SK-N-SH treated with all-trans-retinoic acid at 6 μM for 48 hours (cell line): Measurements from ENCODE around the gene ATRX.
"Not testable (repeated sequence)": the region's sequence is repeated elsewhere in the genome, so short reads cannot be mapped to it uniquely, and the experiment has no call there.

Experiments used
- ATAC-seq: fragments of 200-7000 bp; cut with Tn5 transposase; 3 replicates; pipeline ENCODE4 v1.9.1; 2020; ENCODE audit warnings: mild to moderate bottlenecking, moderate library complexity
- ARNTL ChIP-seq: fragments of 450-650 bp; formaldehyde crosslinking; IDR thresholded peaks from 2 replicates; pipeline ENCODE4 v1.5.0; 2020; ENCODE audit warnings: low read depth, mild to moderate bottlenecking, moderate library complexity, borderline replicate concordance
- BACH2 ChIP-seq: fragments of 250-450 bp; sonication (Bioruptor Pico); IDR thresholded peaks from 2 replicates; pipeline ENCODE4 v1.9.0; 2021; ENCODE audit warnings: mild to moderate bottlenecking, borderline replicate concordance
- CSDC2 ChIP-seq: fragments of 250-450 bp; sonication (Bioruptor Pico); IDR thresholded peaks from 2 replicates; pipeline ENCODE4 v1.5.0; 2020; ENCODE audit warnings: mild to moderate bottlenecking, moderate library complexity
- ESRRG ChIP-seq: fragments of 250-450 bp; sonication (Bioruptor Pico); IDR thresholded peaks from 2 replicates; pipeline ENCODE4 v1.6.1; 2021; ENCODE audit warnings: mild to moderate bottlenecking
- ISL1 ChIP-seq: fragments of 250-450 bp; sonication (Bioruptor Pico); IDR thresholded peaks from 2 replicates; pipeline ENCODE4 v2.1.2; 2022; ENCODE audit warnings: mild to moderate bottlenecking, moderate library complexity
- PPARA ChIP-seq: fragments of 250-450 bp; sonication (Bioruptor Pico); IDR thresholded peaks from 2 replicates; pipeline ENCODE4 v1.5.0; 2020; ENCODE audit warnings: mild to moderate bottlenecking, borderline replicate concordance
- RARB ChIP-seq: fragments of 250-450 bp; sonication (Bioruptor Pico); IDR thresholded peaks from 2 replicates; pipeline ENCODE4 v1.8.0; 2021; ENCODE audit warnings: mild to moderate bottlenecking, moderate library complexity
- SNAI2 ChIP-seq: fragments of 250-450 bp; sonication (Bioruptor Pico); IDR thresholded peaks from 2 replicates; pipeline ENCODE4 v1.5.0; 2020; ENCODE audit warnings: mild to moderate bottlenecking, moderate library complexity
- TCF4 ChIP-seq: fragments of 250-450 bp; sonication (Bioruptor Pico); IDR thresholded peaks from 2 replicates; pipeline ENCODE4 v1.8.0; 2021; ENCODE audit warnings: mild to moderate bottlenecking, moderate library complexity, borderline replicate concordance
- TOX ChIP-seq: fragments of 250-450 bp; sonication (Bioruptor Pico); IDR thresholded peaks from 2 replicates; pipeline ENCODE4 v1.8.0; 2021; ENCODE audit warnings: mild to moderate bottlenecking, moderate library complexity, borderline replicate concordance
- ZC3H10 ChIP-seq: fragments of 250-450 bp; sonication (Bioruptor Pico); IDR thresholded peaks from 2 replicates; pipeline ENCODE4 v1.5.1; 2021; ENCODE audit warnings: mild to moderate bottlenecking, moderate library complexity
- ZFP3 ChIP-seq: fragments of 250-450 bp; sonication (Bioruptor Pico); IDR thresholded peaks from 2 replicates; pipeline ENCODE4 v1.5.0; 2020; ENCODE audit warnings: mild to moderate bottlenecking, moderate library complexity
- ZNF565 ChIP-seq: fragments of 450-650 bp; formaldehyde crosslinking; conservative IDR thresholded peaks from 2 replicates; pipeline ENCODE4 v1.5.0; 2020; ENCODE audit warnings: low read depth, mild to moderate bottlenecking, moderate library complexity
- ZNF70 ChIP-seq: fragments of 450-650 bp; formaldehyde crosslinking; IDR thresholded peaks from 2 replicates; pipeline ENCODE4 v1.5.0; 2020; ENCODE audit warnings: mild to moderate bottlenecking, moderate library complexity
- ZNF8 ChIP-seq: fragments of 450-650 bp; formaldehyde crosslinking; IDR thresholded peaks from 2 replicates; pipeline ENCODE4 v1.5.0; 2020; ENCODE audit warnings: mild to moderate bottlenecking, moderate library complexity
- TF ChIP-seq, protein P1 (sequence below): fragments of 250-450 bp; sonication (Bioruptor Pico); IDR thresholded peaks from 2 replicates; pipeline ENCODE4 v1.5.1; 2020; ENCODE audit warnings: low read depth, mild to moderate bottlenecking, moderate library complexity
- TF ChIP-seq, protein P2 (sequence below): fragments of 250-450 bp; sonication (Bioruptor Pico); IDR thresholded peaks from 2 replicates; pipeline ENCODE4 v1.8.0; 2021; ENCODE audit warnings: low read depth, mild to moderate bottlenecking, moderate library complexity, borderline replicate concordance
- TF ChIP-seq, protein P3 (sequence below): fragments of 250-450 bp; sonication (Bioruptor Pico); IDR thresholded peaks from 2 replicates; pipeline ENCODE4 v1.5.1; 2021; ENCODE audit warnings: mild to moderate bottlenecking, moderate library complexity
- TF ChIP-seq, protein P4 (sequence below): fragments of 250-450 bp; sonication (Bioruptor Pico); IDR thresholded peaks from 2 replicates; pipeline ENCODE4 v1.5.0; 2020; ENCODE audit warnings: mild to moderate bottlenecking, moderate library complexity

ATRX gene

DNA sequence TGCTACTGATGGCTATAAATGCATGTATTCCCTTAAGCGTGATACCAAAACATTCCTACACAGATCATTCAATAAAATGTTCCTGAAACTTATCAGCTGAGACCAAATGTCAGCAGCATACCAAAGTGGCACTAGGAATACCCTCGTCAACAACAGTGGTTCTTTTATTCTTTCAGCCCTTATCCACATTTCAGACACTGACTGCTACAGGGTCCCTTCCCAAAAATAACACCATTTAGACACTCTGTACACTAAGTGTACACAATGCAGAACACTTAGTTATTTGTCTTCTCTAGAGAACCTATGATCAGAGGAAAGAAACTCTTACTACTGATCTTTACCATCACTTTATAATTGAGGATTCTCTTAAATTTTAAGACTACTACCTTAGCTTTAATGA is 94.1 kb downstream of the ATRX start:
- TF ChIP-seq, protein P1, sequence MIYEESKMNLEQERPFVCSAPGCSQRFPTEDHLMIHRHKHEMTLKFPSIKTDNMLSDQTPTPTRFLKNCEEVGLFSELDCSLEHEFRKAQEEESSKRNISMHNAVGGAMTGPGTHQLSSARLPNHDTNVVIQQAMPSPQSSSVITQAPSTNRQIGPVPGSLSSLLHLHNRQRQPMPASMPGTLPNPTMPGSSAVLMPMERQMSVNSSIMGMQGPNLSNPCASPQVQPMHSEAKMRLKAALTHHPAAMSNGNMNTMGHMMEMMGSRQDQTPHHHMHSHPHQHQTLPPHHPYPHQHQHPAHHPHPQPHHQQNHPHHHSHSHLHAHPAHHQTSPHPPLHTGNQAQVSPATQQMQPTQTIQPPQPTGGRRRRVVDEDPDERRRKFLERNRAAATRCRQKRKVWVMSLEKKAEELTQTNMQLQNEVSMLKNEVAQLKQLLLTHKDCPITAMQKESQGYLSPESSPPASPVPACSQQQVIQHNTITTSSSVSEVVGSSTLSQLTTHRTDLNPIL (CRISPR knock-in tag), result no peak
- TF ChIP-seq CSDC2 (CRISPR knock-in tag) (no peak), ZNF565 (CRISPR knock-in tag) (no peak), ARNTL (CRISPR knock-in tag) (no peak), TOX (CRISPR knock-in tag) (no peak), ZNF70 (CRISPR knock-in tag) (no peak), ESRRG (CRISPR knock-in tag) (no peak), ZFP3 (CRISPR knock-in tag) (no peak), SNAI2 (CRISPR knock-in tag) (no peak), ZC3H10 (CRISPR knock-in tag) (no peak), RARB (no peak), ZNF8 (no peak), PPARA (CRISPR knock-in tag) (no peak)
- TF ChIP-seq, protein P2, sequence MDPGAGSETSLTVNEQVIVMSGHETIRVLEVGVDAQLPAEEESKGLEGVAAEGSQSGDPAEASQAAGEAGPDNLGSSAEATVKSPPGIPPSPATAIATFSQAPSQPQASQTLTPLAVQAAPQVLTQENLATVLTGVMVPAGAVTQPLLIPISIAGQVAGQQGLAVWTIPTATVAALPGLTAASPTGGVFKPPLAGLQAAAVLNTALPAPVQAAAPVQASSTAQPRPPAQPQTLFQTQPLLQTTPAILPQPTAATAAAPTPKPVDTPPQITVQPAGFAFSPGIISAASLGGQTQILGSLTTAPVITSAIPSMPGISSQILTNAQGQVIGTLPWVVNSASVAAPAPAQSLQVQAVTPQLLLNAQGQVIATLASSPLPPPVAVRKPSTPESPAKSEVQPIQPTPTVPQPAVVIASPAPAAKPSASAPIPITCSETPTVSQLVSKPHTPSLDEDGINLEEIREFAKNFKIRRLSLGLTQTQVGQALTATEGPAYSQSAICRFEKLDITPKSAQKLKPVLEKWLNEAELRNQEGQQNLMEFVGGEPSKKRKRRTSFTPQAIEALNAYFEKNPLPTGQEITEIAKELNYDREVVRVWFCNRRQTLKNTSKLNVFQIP, result no peak
- no peak for ATAC-seq

DNA sequence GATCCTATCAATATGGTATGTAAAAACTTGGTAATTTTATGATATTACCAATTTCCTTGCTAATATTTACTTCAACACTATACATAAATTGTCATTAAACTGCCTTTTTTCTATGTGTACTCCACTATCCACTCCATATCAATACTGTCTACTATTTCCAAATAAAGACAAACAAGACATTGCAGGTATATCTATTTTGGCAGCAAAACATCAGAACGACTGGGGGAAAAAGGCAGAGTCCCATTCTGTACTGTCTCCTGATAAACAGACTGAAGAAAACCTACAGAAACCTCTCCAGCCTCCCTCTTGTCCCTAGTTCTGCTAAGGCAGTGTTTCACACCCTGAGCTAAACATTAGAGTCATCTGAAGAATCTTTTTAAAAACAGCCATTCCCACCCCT is 96.6 kb downstream of the ATRX start:
- ATAC-seq, result no peak
- TF ChIP-seq, protein P1 (CRISPR knock-in tag), result no peak
- TF ChIP-seq CSDC2 (CRISPR knock-in tag), result no peak
- TF ChIP-seq ESRRG (CRISPR knock-in tag), result no peak
- TF ChIP-seq ZNF565 (CRISPR knock-in tag), result no peak
- TF ChIP-seq ZNF8, result no peak

DNA sequence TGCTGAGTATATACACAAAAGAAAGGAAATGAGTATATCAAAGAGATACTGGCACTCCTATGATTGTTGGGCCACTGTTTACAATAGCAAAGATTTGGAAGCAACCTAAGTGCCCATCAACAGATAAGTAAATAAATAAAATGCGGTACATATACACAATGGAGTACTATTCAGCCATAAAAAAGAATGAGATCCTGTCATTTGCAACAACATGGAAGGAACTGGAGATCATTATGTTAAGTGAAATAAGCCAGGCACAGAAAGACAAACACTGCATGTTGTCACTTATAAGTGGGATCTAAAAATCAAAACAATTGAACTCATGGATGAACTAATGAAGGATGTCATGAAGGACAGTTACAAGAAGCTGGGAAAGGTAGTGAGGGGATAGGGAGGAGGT is 100.3 kb downstream of the ATRX start:
- peak; percentile 85 for TF ChIP-seq ZNF8
- not testable (repeated sequence) for ATAC-seq

DNA sequence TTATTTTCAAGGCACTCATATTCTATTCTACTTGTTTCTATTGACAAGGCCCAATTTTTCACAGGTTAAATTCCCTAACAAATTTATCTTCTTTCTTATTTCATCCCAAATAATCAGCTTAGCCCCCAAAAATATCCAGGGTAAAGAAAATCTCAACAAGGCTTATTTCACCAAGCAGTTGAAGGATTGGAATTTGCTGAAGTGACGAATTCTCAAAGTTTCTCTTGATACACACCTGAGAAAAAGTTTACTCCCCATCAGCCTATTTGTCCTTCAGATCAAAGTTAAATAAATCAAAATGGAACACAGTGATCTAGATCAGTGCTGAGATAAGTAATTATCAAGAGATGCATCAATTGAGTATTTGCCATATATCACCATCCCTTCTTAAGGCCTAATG is 106.9 kb downstream of the ATRX start:
- ATAC-seq, result no peak
- no peak for TF ChIP-seq TOX (CRISPR knock-in tag)
- no peak for TF ChIP-seq RARB
- no peak for TF ChIP-seq PPARA (CRISPR knock-in tag)
- no peak for TF ChIP-seq ARNTL (CRISPR knock-in tag)
- no peak for TF ChIP-seq ESRRG (CRISPR knock-in tag)
- no peak for TF ChIP-seq ISL1 (CRISPR knock-in tag)
- TF ChIP-seq, protein P3, sequence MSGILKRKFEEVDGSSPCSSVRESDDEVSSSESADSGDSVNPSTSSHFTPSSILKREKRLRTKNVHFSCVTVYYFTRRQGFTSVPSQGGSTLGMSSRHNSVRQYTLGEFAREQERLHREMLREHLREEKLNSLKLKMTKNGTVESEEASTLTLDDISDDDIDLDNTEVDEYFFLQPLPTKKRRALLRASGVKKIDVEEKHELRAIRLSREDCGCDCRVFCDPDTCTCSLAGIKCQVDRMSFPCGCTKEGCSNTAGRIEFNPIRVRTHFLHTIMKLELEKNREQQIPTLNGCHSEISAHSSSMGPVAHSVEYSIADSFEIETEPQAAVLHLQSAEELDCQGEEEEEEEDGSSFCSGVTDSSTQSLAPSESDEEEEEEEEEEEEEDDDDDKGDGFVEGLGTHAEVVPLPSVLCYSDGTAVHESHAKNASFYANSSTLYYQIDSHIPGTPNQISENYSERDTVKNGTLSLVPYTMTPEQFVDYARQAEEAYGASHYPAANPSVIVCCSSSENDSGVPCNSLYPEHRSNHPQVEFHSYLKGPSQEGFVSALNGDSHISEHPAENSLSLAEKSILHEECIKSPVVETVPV (CRISPR knock-in tag), result no peak
- no peak for TF ChIP-seq TCF4
- TF ChIP-seq ZNF565 (CRISPR knock-in tag), result no peak
- TF ChIP-seq, protein P4, sequence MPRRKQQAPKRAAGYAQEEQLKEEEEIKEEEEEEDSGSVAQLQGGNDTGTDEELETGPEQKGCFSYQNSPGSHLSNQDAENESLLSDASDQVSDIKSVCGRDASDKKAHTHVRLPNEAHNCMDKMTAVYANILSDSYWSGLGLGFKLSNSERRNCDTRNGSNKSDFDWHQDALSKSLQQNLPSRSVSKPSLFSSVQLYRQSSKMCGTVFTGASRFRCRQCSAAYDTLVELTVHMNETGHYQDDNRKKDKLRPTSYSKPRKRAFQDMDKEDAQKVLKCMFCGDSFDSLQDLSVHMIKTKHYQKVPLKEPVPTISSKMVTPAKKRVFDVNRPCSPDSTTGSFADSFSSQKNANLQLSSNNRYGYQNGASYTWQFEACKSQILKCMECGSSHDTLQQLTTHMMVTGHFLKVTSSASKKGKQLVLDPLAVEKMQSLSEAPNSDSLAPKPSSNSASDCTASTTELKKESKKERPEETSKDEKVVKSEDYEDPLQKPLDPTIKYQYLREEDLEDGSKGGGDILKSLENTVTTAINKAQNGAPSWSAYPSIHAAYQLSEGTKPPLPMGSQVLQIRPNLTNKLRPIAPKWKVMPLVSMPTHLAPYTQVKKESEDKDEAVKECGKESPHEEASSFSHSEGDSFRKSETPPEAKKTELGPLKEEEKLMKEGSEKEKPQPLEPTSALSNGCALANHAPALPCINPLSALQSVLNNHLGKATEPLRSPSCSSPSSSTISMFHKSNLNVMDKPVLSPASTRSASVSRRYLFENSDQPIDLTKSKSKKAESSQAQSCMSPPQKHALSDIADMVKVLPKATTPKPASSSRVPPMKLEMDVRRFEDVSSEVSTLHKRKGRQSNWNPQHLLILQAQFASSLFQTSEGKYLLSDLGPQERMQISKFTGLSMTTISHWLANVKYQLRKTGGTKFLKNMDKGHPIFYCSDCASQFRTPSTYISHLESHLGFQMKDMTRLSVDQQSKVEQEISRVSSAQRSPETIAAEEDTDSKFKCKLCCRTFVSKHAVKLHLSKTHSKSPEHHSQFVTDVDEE (CRISPR knock-in tag), result no peak
- TF ChIP-seq, protein P1 (CRISPR knock-in tag), result no peak
- no peak for TF ChIP-seq SNAI2 (CRISPR knock-in tag)
- TF ChIP-seq BACH2 (CRISPR knock-in tag), result no peak
- TF ChIP-seq ZNF70 (CRISPR knock-in tag), result no peak
- no peak for TF ChIP-seq ZNF8
- TF ChIP-seq ZFP3 (CRISPR knock-in tag), result no peak
